GM12875 (cell line): ENCODE results near the gene OOSP3.

Experiments used
- H3K4me3 ChIP-seq: one replicate; pipeline ENCODE4 v1.5.1; 2011; ENCODE audit warnings: low read depth, low read length, control low read depth
- CTCF ChIP-seq: IDR thresholded peaks from 2 replicates; pipeline ENCODE4 v1.5.1; 2011; ENCODE audit warnings: low read depth, mild to moderate bottlenecking, control low read depth, inconsistent platforms, low read length, moderate library complexity, borderline replicate concordance; ENCODE audit not compliant: insufficient read depth

OOSP3 gene

GRCh38 chr11:59918480-59918879, 39.9 kb downstream of the OOSP3 start:
- TF ChIP-seq CTCF: no peak
- H3K4me3 ChIP-seq: no peak overlapping the region

- TF ChIP-seq CTCF: peak; percentile 21; the same call in 1 of the 2 replicates
- H3K4me3 ChIP-seq: no peak overlapping the region
Observed at GRCh38 chr11:59918987-59919589, 40.5 kb downstream of the OOSP3 start.

- no peak for TF ChIP-seq CTCF
- H3K4me3 ChIP-seq: no peak overlapping the region
Observed at GRCh38 chr11:59923813-59924212, 45.2 kb downstream of the OOSP3 start.

- H3K4me3 ChIP-seq: no peak overlapping the region
- no peak for TF ChIP-seq CTCF
Observed at GRCh38 chr11:59931688-59932087, 53.1 kb downstream of the OOSP3 start.

GRCh38 chr11:59938132-59938531, 59.5 kb downstream of the OOSP3 start, which contains the start of gene OOSP1:
Gene OOSP1, plus strand, starts transcription at chr11:59938432. Its CDS starts 23 bp downstream, at chr11:59938455.
- H3K4me3 ChIP-seq: no peak within 1 kb of the TSS
- TF ChIP-seq CTCF: no peak

GRCh38 chr11:59938718-59939117, 60.1 kb downstream of the OOSP3 start:
- H3K4me3 ChIP-seq: no peak overlapping the region
- TF ChIP-seq CTCF: no peak

GRCh38 chr11:59939482-59939881, 60.9 kb downstream of the OOSP3 start:
- no peak for TF ChIP-seq CTCF
- no peak overlapping the region for H3K4me3 ChIP-seq
